Measurements from ENCODE around the gene PCSK6. TPM values are rescaled to one million over a fixed set of nuclear protein-coding genes. Genes with fewer than 3 reads are reported as not detected.

The PCSK6 gene
- total RNA-seq, 4 donors from 2014 or later = 1.4 to 12.8 (median 6.9) TPM

GRCh38 chr15:101442272-101442671, 47.2 kb downstream of the PCSK6 start:
- Histone ChIP-seq H3K36me3 (no peaks in the 10 kb centered on the region), H3K27me3 (no peaks in the 10 kb centered on the region), H3K27ac (no peak overlapping the region), H3K9me3 (no peaks in the 10 kb centered on the region), H3K4me3 (no peak overlapping the region), H3K4me1 (no peaks in the 10 kb centered on the region)
- DNase-seq = no peak
- TF ChIP-seq CTCF (IDR thresholded peaks at IDR 0.05) (no peak), POLR2A (IDR thresholded peaks at IDR 0.05) (no peak)
- intact Hi-C loops (cut with DNase I; ENCODE audit: low total_unique reads) = no loop called here

GRCh38 chr15:101441696-101442095, 47.8 kb downstream of the PCSK6 start:
- no peak for DNase-seq
- H3K27me3 ChIP-seq = no peaks in the 10 kb centered on the region
- no peak overlapping the region for H3K4me3 ChIP-seq
- no peak overlapping the region for H3K27ac ChIP-seq
- intact Hi-C loops (cut with DNase I; ENCODE audit: low total_unique reads) = no loop called here
- no peaks in the 10 kb centered on the region for H3K4me1 ChIP-seq
- H3K9me3 ChIP-seq = no peaks in the 10 kb centered on the region
- no peaks in the 10 kb centered on the region for H3K36me3 ChIP-seq
- TF ChIP-seq POLR2A (IDR thresholded peaks at IDR 0.05) = no peak
- TF ChIP-seq CTCF (IDR thresholded peaks at IDR 0.05) = no peak

- H3K27me3 ChIP-seq = no peaks in the 10 kb centered on the region
- H3K4me3 ChIP-seq = no peak overlapping the region
- no peaks in the 10 kb centered on the region for H3K36me3 ChIP-seq
- TF ChIP-seq CTCF (IDR thresholded peaks at IDR 0.05) (no peak), POLR2A (IDR thresholded peaks at IDR 0.05) (no peak)
- intact Hi-C loops (cut with DNase I; ENCODE audit: low total_unique reads) = no loop called here
- H3K4me1 ChIP-seq = no peaks in the 10 kb centered on the region
- no peaks in the 10 kb centered on the region for H3K9me3 ChIP-seq
- no peak overlapping the region for H3K27ac ChIP-seq
- no peak for DNase-seq
These were observed 48.5 kb downstream of the PCSK6 start for GRCh38 chr15:101440846-101441590.

GRCh38 chr15:101439920-101440319, 49.6 kb downstream of the PCSK6 start:
- H3K27me3 ChIP-seq = no peaks in the 10 kb centered on the region
- H3K4me1 ChIP-seq = no peaks in the 10 kb centered on the region
- no peaks in the 10 kb centered on the region for H3K36me3 ChIP-seq
- no peak for TF ChIP-seq CTCF (IDR thresholded peaks at IDR 0.05)
- no peak for TF ChIP-seq POLR2A (IDR thresholded peaks at IDR 0.05)
- H3K9me3 ChIP-seq = no peaks in the 10 kb centered on the region
- H3K4me3 ChIP-seq = peak overlapping the region in 1 of 2 donors; percentile 4
- peak overlapping the region in 1 of 2 donors; percentile 53 for H3K27ac ChIP-seq
- intact Hi-C loops (cut with DNase I; ENCODE audit: low total_unique reads) = no loop called here
- no peak for DNase-seq

- DNase-seq = no peak
- H3K4me1 ChIP-seq = no peaks in the 10 kb centered on the region
- no peaks in the 10 kb centered on the region for H3K36me3 ChIP-seq
- H3K9me3 ChIP-seq = no peaks in the 10 kb centered on the region
- no peak for TF ChIP-seq CTCF (IDR thresholded peaks at IDR 0.05)
- TF ChIP-seq POLR2A (IDR thresholded peaks at IDR 0.05) = no peak
- intact Hi-C loops (cut with DNase I; ENCODE audit: low total_unique reads) = no loop called here
- H3K27ac ChIP-seq = peak overlapping the region; percentile 5 to 53
- no peaks in the 10 kb centered on the region for H3K27me3 ChIP-seq
- peak overlapping the region in 1 of 2 donors; percentile 4 for H3K4me3 ChIP-seq
These were observed 50.1 kb downstream of the PCSK6 start for GRCh38 chr15:101439285-101439919.

Measured in uterus (tissue), 4 donors.